HepG2 (cell line): ENCODE results near the gene RIPK1. TPM values are rescaled to one million over a fixed set of nuclear protein-coding genes. Genes with fewer than 3 reads are reported as not detected.

Source experiments
- ATAC-seq: fragments of 200-7000 bp; cut with Tn5 transposase; 3 replicates; pipeline ENCODE4 v1.9.1; 2020; ENCODE audit warnings: mild to moderate bottlenecking, moderate library complexity
- BruUV-seq: library from RNA; stranded (reverse); fragments of 400-500 nt; replicated peaks from 2 replicates; lab custom pipeline; 2021; lab: Mats Ljungman, UMichigan
- CTCF ChIA-PET: fragments of 300-600 bp; formaldehyde crosslinking; extraction: SDS; loops from one replicate; lab custom pipeline; 2021; ENCODE audit warnings: low total read pairs, inconsistent platforms, low intra/inter-chr PET ratio; lab: Yijun Ruan, JAX
- POLR2A ChIA-PET: fragments of 350-600 bp; sonication (Branson Sonifier 250); formaldehyde crosslinking; loops from one replicate; lab custom pipeline; 2020; ENCODE audit warnings: antibody characterized with exemption, inconsistent platforms; lab: Yijun Ruan, JAX
- DNase-seq: peaks from one replicate; pipeline ENCODE4 v3.0.0-alpha.2; 2015; ENCODE audit warnings: low spot score
- FAIRE-seq: peaks from 3 replicates; lab custom pipeline; 2011; peaks lifted over from hg19 to GRCh38; lab: Jason Lieb, UNC
- H2AFZ ChIP-seq: one replicate; pipeline ENCODE4 v1.6.1; 2011; ENCODE audit warnings: low read length, inconsistent platforms
- H3K27ac ChIP-seq: fragments of 300-600 bp; 3 replicates; pipeline ENCODE4 v1.8.0; 2011; ENCODE audit warnings: mixed run types, mild to moderate bottlenecking, mixed read lengths, low read length, inconsistent platforms; ENCODE audit not compliant: insufficient read depth; ENCODE audit errors: extremely low read length
- H3K27me3 ChIP-seq, 2 experiments: fragments of 200-600 bp in 1 of 2; 2 replicates in 1 of 2; 3 replicates in 1 of 2; pipeline versions ENCODE4 v1.6.0 to v1.8.0; 2011; ENCODE audit warnings: low read length in 2 of 2, mild to moderate bottlenecking in 2 of 2, moderate library complexity in 2 of 2, inconsistent platforms in 1 of 2; ENCODE audit not compliant: insufficient read depth in 2 of 2, control insufficient read depth in 1 of 2
- H3K36me3 ChIP-seq, 2 experiments: fragments of 200-600 bp in 1 of 2; replicated peaks in 1 of 2; 2 replicates in 1 of 2; 3 replicates in 1 of 2; pipeline versions ENCODE4 v1.5.1 to v1.8.0; 2011; ENCODE audit warnings: low read length in 2 of 2, inconsistent platforms in 1 of 2; ENCODE audit not compliant: insufficient read depth in 2 of 2, control insufficient read depth in 1 of 2
- H3K4me1 ChIP-seq: 2 replicates; pipeline ENCODE4 v1.5.1; 2012; ENCODE audit warnings: low read length, inconsistent platforms; ENCODE audit not compliant: insufficient read depth
- H3K4me2 ChIP-seq: 2 replicates; pipeline ENCODE4 v1.6.0; 2011; ENCODE audit warnings: low read depth, low read length, inconsistent platforms
- H3K4me3 ChIP-seq, 3 experiments: fragments of 200-600 bp in 1 of 3; sonication (generic), shearing (Covaris generic) in 1 of 3; replicated peaks in 1 of 3; 2 replicates each; pipeline ENCODE4 v1.5.1; 2011 to 2016; ENCODE audit warnings: low read length in 3 of 3, inconsistent platforms in 2 of 3, low read depth in 2 of 3, mild to moderate bottlenecking in 2 of 3, control low read depth in 1 of 3, mixed read lengths in 1 of 3; ENCODE audit not compliant: insufficient read depth in 1 of 3
- H3K79me2 ChIP-seq: one replicate; pipeline ENCODE4 v1.6.1; 2011; ENCODE audit warnings: low read length, inconsistent platforms; ENCODE audit not compliant: insufficient read depth
- H3K9ac ChIP-seq: 2 replicates; pipeline ENCODE4 v1.6.0; 2011; ENCODE audit warnings: mild to moderate bottlenecking, low read depth, low read length, inconsistent platforms; ENCODE audit not compliant: insufficient read depth
- H3K9me3 ChIP-seq: 2 replicates; pipeline ENCODE4 v1.5.1; 2012; ENCODE audit warnings: mild to moderate bottlenecking, low read length
- H4K20me1 ChIP-seq: 2 replicates; pipeline ENCODE4 v1.6.0; 2011; ENCODE audit warnings: inconsistent platforms, mild to moderate bottlenecking, low read length, moderate library complexity; ENCODE audit not compliant: insufficient read depth
- AGO2 ChIP-seq: fragments of 200-400 bp; formaldehyde crosslinking; optimal IDR thresholded peaks from 2 replicates; pipeline ENCODE3; 2017; ENCODE audit warnings: mild to moderate bottlenecking, low read depth, low read length, moderate library complexity
- CBX2 ChIP-seq, 2 experiments: fragments of 200-600 bp in 1 of 2; sonication (generic); formaldehyde crosslinking in 1 of 2; IDR thresholded peaks; 2 replicates each; pipeline versions ENCODE4 v1.7.0 to v1.8.1; 2018 to 2022; ENCODE audit warnings: low read depth in 2 of 2, low read length in 1 of 2, mild to moderate bottlenecking in 1 of 2, missing genetic modification reagents in 1 of 2
- CHCHD3 ChIP-seq: sonication (generic); formaldehyde crosslinking; IDR thresholded peaks from 2 replicates; pipeline ENCODE4 v1.8.0; 2022; ENCODE audit warnings: mild to moderate bottlenecking, missing genetic modification reagents, moderate library complexity
- DMAP1 ChIP-seq: IDR thresholded peaks from 2 replicates; pipeline ENCODE4 v1.6.1; 2016
- KAT7 ChIP-seq: IDR thresholded peaks from 2 replicates; pipeline ENCODE4 v1.6.1; 2018; ENCODE audit warnings: borderline replicate concordance, missing compliant biosample characterization
- SSRP1 ChIP-seq: IDR thresholded peaks from 2 replicates; pipeline ENCODE4 v1.6.1; 2016; ENCODE audit warnings: control low read depth
- TBX3 ChIP-seq: fragments of 450-650 bp; IDR thresholded peaks from 2 replicates; pipeline ENCODE4 v1.6.1; 2017; ENCODE audit warnings: antibody characterized with exemption, mild to moderate bottlenecking, inconsistent platforms, borderline replicate concordance
- ZMAT3 ChIP-seq: sonication (generic); formaldehyde crosslinking; conservative IDR thresholded peaks from 2 replicates; pipeline ENCODE4 v1.7.0; 2021; ENCODE audit warnings: missing genetic modification reagents
- ZNF292 ChIP-seq: sonication (generic); formaldehyde crosslinking; IDR thresholded peaks from 2 replicates; pipeline ENCODE4 v1.8.1; 2022; ENCODE audit warnings: mild to moderate bottlenecking, low read depth, missing genetic modification reagents, borderline replicate concordance
- ZNF383 ChIP-seq: sonication (generic); formaldehyde crosslinking; IDR thresholded peaks from 2 replicates; pipeline ENCODE4 v1.4.0; 2020; ENCODE audit warnings: missing genetic modification reagents, mild to moderate bottlenecking, borderline replicate concordance
- ZNF468 ChIP-seq: sonication (generic); formaldehyde crosslinking; IDR thresholded peaks from 2 replicates; pipeline ENCODE4 v1.8.0; 2022; ENCODE audit warnings: mild to moderate bottlenecking, moderate library complexity, missing genetic modification reagents
- ZNF790 ChIP-seq: sonication (generic); formaldehyde crosslinking; IDR thresholded peaks from 2 replicates; pipeline ENCODE4 v1.8.0; 2022; ENCODE audit warnings: missing genetic modification reagents, mild to moderate bottlenecking, borderline replicate concordance
- ZSCAN29 ChIP-seq: sonication (generic); formaldehyde crosslinking; conservative IDR thresholded peaks from 2 replicates; pipeline ENCODE4 v1.4.0; 2020; ENCODE audit warnings: mild to moderate bottlenecking, missing genetic modification reagents
- WGBS: methylation state at CpG from one replicate; pipeline ENCODE4 v1.1.6; 2017; ENCODE audit warnings: low lambda C conversion rate; 5-methylcytosine and 5-hydroxymethylcytosine counted together
- in situ Hi-C: cut with HindIII; loops from 2 replicates; pipeline ENCODE4 v1.10.0; 2017; ENCODE audit warnings: low pct_unique_long_range_greater_than_20kb; ENCODE audit not compliant: extremely low pct_ligation_motif_present
- intact Hi-C: fragments of 100-400 bp; cut with micrococcal nuclease; formaldehyde crosslinking; loops from one replicate; pipeline ENCODE4 v1.10.0; 2022; ENCODE audit not compliant: unreplicated experiment
- polyA plus RNA-seq, 8 experiments: library from polyadenylated mRNA; depleted of rRNA in 3 of 8; stranded (reverse) in 7 of 8; unstranded in 1 of 8; fragments of >200 nt; fragmentation: Illumina TruSeq in 4 of 8; extraction: Trizol in 4 of 8; gene quantifications; 2 replicates each; pipeline versions ENCODE4 v1.2.1 to v1.2.3, GENCODE V29; 2011 to 2016; ENCODE audit warnings: low read depth in 4 of 8, missing spikeins in 1 of 8, mixed read lengths in 1 of 8; ENCODE audit not compliant: insufficient read depth in 1 of 8
- total RNA-seq, 5 experiments: library from RNA; depleted of rRNA; stranded (reverse); fragments of >200 nt; fragmentation: Illumina TruSeq; extraction: Trizol; gene quantifications; 2 replicates each; pipeline ENCODE4 v1.2.3, GENCODE V29; 2016; ENCODE audit warnings: low read depth in 1 of 5
- TF ChIP-seq, protein P1 (sequence below): sonication (generic); formaldehyde crosslinking; conservative IDR thresholded peaks from 2 replicates; pipeline ENCODE4 v1.8.1; 2023; ENCODE audit warnings: missing genetic modification reagents
- TF ChIP-seq, protein P2 (sequence below): sonication (generic); formaldehyde crosslinking; IDR thresholded peaks from 2 replicates; pipeline ENCODE4 v1.9.0; 2021; ENCODE audit warnings: missing genetic modification reagents, mild to moderate bottlenecking, borderline replicate concordance
- TF ChIP-seq, protein P3 (sequence below): fragments of 450-650 bp; IDR thresholded peaks from 2 replicates; pipeline ENCODE4 v1.6.1; 2016

Gene RIPK1
- total and polyA plus RNA-seq, 2 of the 13 experiments (the other 11 are each of a cell fraction or from before 2014, with no cell fraction given) = 9.0 to 10.3 TPM

DNA sequence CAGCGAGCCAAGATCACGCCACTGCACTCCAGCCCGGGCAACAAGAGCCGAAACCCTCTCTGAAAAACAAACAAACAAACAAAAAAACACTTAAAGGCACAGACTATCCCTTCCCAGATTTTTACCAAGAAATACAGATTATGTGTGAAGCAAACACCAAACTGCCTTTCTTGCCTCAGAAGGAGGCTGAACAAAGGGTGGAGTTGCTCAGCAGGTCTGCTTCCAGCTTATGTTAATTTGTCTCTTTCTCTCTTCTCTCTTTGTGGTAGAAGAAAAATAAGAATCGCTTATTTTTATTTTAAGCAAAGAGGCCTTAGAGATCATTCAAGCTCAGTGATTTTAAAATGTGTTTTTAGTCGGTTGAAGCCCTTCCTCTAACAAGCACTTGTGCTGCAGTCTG is 74.9 kb downstream of the RIPK1 start:
- Histone ChIP-seq H3K36me3 (peaks cover 11 to 20% of the 10 kb centered on the region in 2 experiments), H2AFZ (no peak overlapping the region), H3K9ac (no peak overlapping the region), H3K79me2 (no peaks in the 10 kb centered on the region), H4K20me1 (no peaks in the 10 kb centered on the region), H3K9me3 (no peaks in the 10 kb centered on the region), H3K4me2 (no peak overlapping the region), H3K27me3 (no peaks in the 10 kb centered on the region), H3K27ac (no peak overlapping the region), H3K4me1 (peaks cover 29% of the 10 kb centered on the region), H3K4me3 (no peak overlapping the region)
- ChIA-PET CTCF (no interaction called here), POLR2A (interaction anchor here (0.6 to 2.0 kb wide), 2 partner anchors 14 to 19 kb away, joined by 3 to 5 read pairs; partner anchors contain the start of gene TUBB2A)
- intact Hi-C loops (no loop called here), in situ Hi-C loops (no loop called here)
- ATAC-seq (no peak), DNase-seq (no peak), FAIRE-seq (no peak)
- 98% methylated on average over 6 of the region's 6 CpGs for WGBS
- TF ChIP-seq ZNF790 (CRISPR knock-in tag) (no peak), ZSCAN29 (CRISPR knock-in tag) (no peak), AGO2 (no peak), TBX3 (no peak), DMAP1 (CRISPR knock-in tag) (no peak), ZNF383 (CRISPR knock-in tag) (no peak), SSRP1 (CRISPR knock-in tag) (no peak), ZNF292 (no peak), CHCHD3 (CRISPR knock-in tag) (no peak), KAT7 (CRISPR knock-in tag) (no peak), ZNF468 (CRISPR knock-in tag) (no peak), ZMAT3 (CRISPR knock-in tag) (no peak), CBX2 (IDR thresholded peaks at IDR 0.05; ENCODE audit: low read depth, low read length) (no peak), CBX2 (CRISPR knock-in tag; IDR thresholded peaks at IDR 0.05; ENCODE audit: low read depth) (no peak)
- TF ChIP-seq, protein P1, sequence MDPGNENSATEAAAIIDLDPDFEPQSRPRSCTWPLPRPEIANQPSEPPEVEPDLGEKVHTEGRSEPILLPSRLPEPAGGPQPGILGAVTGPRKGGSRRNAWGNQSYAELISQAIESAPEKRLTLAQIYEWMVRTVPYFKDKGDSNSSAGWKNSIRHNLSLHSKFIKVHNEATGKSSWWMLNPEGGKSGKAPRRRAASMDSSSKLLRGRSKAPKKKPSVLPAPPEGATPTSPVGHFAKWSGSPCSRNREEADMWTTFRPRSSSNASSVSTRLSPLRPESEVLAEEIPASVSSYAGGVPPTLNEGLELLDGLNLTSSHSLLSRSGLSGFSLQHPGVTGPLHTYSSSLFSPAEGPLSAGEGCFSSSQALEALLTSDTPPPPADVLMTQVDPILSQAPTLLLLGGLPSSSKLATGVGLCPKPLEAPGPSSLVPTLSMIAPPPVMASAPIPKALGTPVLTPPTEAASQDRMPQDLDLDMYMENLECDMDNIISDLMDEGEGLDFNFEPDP (CRISPR knock-in tag) = no peak
- TF ChIP-seq, protein P2, sequence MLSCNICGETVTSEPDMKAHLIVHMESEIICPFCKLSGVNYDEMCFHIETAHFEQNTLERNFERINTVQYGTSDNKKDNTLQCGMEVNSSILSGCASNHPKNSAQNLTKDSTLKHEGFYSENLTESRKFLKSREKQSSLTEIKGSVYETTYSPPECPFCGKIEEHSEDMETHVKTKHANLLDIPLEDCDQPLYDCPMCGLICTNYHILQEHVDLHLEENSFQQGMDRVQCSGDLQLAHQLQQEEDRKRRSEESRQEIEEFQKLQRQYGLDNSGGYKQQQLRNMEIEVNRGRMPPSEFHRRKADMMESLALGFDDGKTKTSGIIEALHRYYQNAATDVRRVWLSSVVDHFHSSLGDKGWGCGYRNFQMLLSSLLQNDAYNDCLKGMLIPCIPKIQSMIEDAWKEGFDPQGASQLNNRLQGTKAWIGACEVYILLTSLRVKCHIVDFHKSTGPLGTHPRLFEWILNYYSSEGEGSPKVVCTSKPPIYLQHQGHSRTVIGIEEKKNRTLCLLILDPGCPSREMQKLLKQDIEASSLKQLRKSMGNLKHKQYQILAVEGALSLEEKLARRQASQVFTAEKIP = no peak
- TF ChIP-seq, protein P3, sequence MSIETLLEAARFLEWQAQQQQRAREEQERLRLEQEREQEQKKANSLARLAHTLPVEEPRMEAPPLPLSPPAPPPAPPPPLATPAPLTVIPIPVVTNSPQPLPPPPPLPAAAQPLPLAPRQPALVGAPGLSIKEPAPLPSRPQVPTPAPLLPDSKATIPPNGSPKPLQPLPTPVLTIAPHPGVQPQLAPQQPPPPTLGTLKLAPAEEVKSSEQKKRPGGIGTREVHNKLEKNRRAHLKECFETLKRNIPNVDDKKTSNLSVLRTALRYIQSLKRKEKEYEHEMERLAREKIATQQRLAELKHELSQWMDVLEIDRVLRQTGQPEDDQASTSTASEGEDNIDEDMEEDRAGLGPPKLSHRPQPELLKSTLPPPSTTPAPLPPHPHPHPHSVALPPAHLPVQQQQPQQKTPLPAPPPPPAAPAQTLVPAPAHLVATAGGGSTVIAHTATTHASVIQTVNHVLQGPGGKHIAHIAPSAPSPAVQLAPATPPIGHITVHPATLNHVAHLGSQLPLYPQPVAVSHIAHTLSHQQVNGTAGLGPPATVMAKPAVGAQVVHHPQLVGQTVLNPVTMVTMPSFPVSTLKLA = no peak
- no TSS peak for BruUV-seq
